ENCODE results near the gene NUMBL.
"Not testable (repeated sequence)": the region's sequence is repeated elsewhere in the genome, so short reads cannot be mapped to it uniquely, and the experiment has no call there.

NUMBL gene

GRCh38 chr19:40633207-40633606 is 57.2 kb downstream of the NUMBL start:
- no peak for DNase-seq (ENCODE audit: low read depth in 2 of 2, low spot score in 1 of 2)

- DNase-seq (ENCODE audit: low read depth in 2 of 2, low spot score in 1 of 2), result no peak
Measured at GRCh38 chr19:40632311-40633036, 58.0 kb downstream of the NUMBL start.

GRCh38 chr19:40630571-40631160 is 59.8 kb downstream of the NUMBL start:
- no peak for DNase-seq (ENCODE audit: low read depth in 2 of 2, low spot score in 1 of 2)

GRCh38 chr19:40629346-40629745 is 61.1 kb downstream of the NUMBL start:
- no peak for DNase-seq (ENCODE audit: low read depth in 2 of 2, low spot score in 1 of 2)

- no peak for DNase-seq (ENCODE audit: low read depth in 2 of 2, low spot score in 1 of 2)
Measured at GRCh38 chr19:40627486-40628279, 62.8 kb downstream of the NUMBL start.

- DNase-seq (ENCODE audit: low read depth in 2 of 2, low spot score in 1 of 2), result no peak
Measured at GRCh38 chr19:40626918-40627317, 63.5 kb downstream of the NUMBL start.

GRCh38 chr19:40625406-40626120 is 64.9 kb downstream of the NUMBL start:
- no peak for DNase-seq (ENCODE audit: low read depth in 2 of 2, low spot score in 1 of 2)

- DNase-seq (ENCODE audit: low read depth in 2 of 2, low spot score in 1 of 2), result not testable (repeated sequence)
Measured at GRCh38 chr19:40624369-40625153, 65.9 kb downstream of the NUMBL start.

GRCh38 chr19:40623403-40624251 is 66.8 kb downstream of the NUMBL start:
- no peak for DNase-seq (ENCODE audit: low read depth in 2 of 2, low spot score in 1 of 2)

GRCh38 chr19:40622773-40623075 is 67.7 kb downstream of the NUMBL start:
- DNase-seq (ENCODE audit: low read depth in 2 of 2, low spot score in 1 of 2), result no peak

- DNase-seq (ENCODE audit: low read depth in 2 of 2, low spot score in 1 of 2), result no peak
Measured at GRCh38 chr19:40621966-40622772, 68.3 kb downstream of the NUMBL start.

GRCh38 chr19:40621283-40621682 is 69.2 kb downstream of the NUMBL start:
- no peak for DNase-seq (ENCODE audit: low read depth in 2 of 2, low spot score in 1 of 2)

- no peak for DNase-seq (ENCODE audit: low read depth in 2 of 2, low spot score in 1 of 2)
Measured at GRCh38 chr19:40620161-40620485, 70.3 kb downstream of the NUMBL start.

GRCh38 chr19:40619333-40620160 is 70.9 kb downstream of the NUMBL start:
- no peak for DNase-seq (ENCODE audit: low read depth in 2 of 2, low spot score in 1 of 2)

GRCh38 chr19:40617961-40618360 is 72.5 kb downstream of the NUMBL start:
- no peak for DNase-seq (ENCODE audit: low read depth in 2 of 2, low spot score in 1 of 2)

GRCh38 chr19:40616941-40617340 is 73.5 kb downstream of the NUMBL start:
- no peak for DNase-seq (ENCODE audit: low read depth in 2 of 2, low spot score in 1 of 2)

GRCh38 chr19:40616178-40616577 is 74.3 kb downstream of the NUMBL start:
- DNase-seq (ENCODE audit: low read depth in 2 of 2, low spot score in 1 of 2), result no peak

Data from stimulated activated CD8-positive, alpha-beta memory T cell treated with anti-CD3 and anti-CD28 coated beads, Interleukin-4, amount 100 ng/mL, for 1 hour (primary cell).